GM18519 (cell line): ENCODE results near the gene SCN10A.

Experiments
- ATAC-seq: cut with Tn5 transposase; IDR thresholded peaks from one replicate; pipeline ENCODE4 v1.9.1; 2021; ENCODE audit warnings: mild to moderate bottlenecking, moderate library complexity; ENCODE audit not compliant: unreplicated experiment, low FRiP score

The SCN10A gene

DNA sequence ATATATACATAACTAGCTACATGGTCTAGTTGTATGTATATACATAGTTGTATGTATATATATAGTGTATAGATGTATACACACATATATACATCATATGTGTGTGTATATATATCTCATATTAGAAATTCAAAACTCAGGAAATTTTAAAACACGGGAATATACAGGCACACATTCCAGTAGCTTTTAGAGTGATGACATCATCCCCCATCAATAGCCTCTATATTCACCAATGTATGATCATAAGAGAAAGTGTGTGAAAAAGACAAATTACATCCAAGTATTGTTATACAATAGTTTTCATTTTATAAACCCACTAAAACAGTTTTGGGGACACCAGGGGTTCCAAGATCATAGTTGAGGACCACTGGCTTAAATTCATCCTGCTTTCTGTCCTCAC is 23.0 kb downstream of the SCN10A start:
- no peak for ATAC-seq

DNA sequence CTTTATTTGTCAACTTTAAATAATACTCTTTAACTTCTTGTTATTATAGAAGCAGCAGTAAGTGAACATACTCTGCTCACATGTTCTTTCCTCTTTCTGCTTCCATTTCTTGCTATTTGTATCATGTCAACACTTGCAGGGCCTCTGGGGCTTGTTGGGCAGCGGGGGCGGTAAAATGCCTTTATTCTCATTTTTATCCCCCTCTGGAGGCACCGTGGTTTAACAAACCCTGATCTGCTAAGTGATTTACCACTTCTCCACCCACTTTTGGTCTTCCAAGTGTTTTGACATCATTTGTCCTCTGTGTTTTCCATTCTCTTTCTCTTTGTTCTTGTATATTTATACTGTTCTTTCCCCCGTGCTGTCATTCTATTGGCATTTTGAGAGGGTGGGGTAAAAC is 33.9 kb downstream of the SCN10A start:
- no peak for ATAC-seq

DNA sequence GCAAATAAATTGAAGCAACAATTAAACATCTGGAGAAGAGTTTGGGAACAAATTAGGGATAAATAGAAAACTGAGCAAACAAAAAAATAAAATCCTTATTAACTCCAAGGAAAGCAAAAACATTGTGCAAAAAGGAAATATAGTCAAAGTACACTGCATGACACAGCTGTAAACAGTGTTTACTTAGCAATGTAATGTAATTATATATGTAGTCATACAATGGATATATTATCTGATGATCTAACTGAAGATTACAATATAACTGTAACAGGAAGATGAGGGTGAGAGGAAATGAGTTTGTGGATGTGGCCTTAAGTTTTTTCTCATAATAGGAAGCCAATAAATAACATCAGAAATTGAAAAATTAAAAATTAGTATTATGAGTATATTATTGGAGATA is 42.5 kb downstream of the SCN10A start:
- ATAC-seq = no peak

DNA sequence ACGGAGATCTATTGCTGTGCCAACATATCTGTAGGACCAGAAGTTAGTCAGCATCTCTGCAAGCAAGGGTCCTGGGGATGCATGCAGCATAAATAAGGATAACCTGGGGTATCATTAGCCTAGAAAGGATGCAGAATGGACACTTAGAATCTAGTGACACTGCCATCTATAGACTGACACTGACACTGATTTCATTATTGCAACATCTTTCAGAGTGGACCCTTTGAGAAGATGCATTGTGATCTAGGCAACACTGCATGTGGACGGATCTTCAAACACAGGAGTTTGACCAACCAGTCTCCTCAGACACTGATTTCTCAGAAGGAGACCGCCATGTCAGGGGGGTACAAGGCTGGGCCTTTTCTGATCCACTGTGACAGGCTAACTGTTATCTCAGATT is 52.4 kb downstream of the SCN10A start:
- ATAC-seq = no peak

DNA sequence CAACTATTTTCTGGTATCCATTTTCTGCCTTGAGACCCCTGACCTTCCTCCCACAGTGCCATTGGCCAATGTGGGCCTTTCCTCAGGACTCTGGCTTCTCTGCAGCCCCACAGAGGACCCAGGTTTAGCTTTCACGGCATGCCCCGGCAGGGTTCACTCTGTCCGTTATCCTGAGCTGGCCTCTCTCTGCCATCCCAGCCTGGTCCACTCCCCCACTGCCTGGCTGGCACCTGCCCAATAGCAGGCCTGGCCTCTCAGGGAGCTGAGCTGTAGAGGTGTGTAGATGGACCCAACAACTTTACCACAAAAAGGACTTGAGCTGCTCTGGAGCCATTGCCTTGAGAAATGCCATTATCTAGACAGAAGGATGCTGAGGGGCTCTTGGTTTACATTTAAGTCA is 57.5 kb downstream of the SCN10A start:
- ATAC-seq = no peak

DNA sequence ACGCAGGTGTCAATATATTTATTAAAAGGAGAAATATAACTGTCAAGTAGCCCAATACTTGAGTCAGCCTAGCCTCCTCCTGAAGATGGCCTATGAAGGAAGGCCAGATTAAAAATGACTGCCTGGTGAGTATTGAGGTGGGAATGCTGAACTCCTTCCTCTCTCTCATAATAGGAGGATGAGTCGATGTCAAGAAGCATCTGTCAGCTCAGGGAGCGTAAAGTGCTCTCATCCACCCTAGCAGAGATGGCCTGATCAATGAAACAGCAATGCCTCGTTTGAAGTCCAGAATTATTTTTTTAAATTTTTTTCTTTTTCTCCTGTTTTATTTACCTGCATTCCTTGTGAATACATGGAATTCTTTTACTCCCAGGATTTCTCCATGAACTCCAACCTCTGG is 58.3 kb downstream of the SCN10A start:
- ATAC-seq = no peak

DNA sequence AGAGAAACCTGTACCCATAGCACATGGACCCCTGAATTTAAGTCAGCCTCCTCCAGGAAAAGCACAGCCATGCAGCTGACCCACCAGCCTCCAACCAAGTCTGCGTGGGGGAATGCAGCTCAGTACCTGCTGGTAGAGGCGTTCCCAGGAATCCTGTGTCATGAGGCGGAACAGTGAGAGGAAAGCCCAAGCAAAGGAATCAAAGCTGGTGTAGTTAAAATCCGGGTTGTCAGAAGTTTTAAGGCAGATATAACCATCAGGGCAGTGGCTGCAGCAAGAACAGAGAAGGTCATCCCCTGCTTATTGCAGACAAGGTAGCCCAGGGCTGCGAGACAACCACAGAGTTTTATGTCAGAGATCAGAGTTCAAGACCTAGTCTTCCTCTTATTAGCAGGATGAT is 59.1 kb downstream of the SCN10A start:
- no peak for ATAC-seq

DNA sequence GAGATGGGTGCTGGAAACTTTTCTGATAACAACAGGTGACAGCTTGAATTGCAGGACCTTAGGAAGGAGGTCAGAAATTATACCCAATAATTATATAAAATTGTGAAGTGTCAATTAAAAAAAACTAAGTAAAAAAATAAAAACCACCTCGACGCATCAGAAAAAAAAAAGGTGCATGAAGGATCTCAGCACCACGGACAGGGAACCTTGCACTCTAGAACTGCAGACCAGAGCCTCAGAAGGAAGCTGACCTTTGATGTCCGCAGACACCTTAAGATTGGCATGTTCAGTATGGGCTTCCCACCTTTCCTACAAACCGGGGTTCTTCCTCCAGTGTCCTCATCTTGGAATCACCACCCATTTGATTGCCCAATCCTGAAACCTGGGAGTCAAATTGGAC is 60.9 kb downstream of the SCN10A start:
- ATAC-seq = no peak

DNA sequence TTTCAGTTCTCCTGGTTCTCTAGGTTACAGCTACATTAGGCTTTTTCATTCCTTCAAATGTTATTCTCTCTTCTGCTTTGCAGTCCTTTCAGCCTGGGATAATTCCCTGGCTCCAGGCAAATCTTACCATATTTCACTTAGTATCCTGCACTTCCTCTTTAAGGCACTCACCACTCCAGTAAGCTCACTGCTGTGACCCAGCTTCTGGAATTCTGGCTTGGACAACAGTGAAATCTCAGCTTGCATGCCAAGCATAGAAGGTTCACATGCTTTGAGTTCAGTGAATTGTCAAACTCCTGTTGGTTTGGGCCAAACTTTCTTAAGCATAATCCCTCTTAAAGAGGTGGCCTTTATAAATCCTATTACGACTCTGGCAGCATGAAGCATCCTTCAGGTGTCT is 69.4 kb downstream of the SCN10A start:
- ATAC-seq = no peak

DNA sequence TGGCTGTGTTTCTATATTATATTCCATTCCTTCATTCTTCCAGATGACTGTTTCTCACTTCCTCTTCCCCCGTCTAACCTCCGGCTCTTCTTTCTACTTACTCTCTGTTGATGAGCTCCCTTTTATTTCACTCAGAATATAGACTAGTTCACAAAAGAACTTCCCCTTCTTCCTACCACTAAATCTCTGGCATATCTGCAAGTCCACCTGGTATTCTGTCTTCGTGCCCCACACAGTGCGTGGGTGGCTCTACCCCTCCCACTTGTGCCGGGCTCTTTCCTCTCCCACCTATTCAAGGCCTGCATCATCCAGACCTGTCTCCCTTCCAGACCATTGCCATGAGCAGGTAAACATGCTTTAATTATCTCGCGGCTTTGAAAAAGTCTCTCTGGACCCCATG is 73.0 kb downstream of the SCN10A start:
- no peak for ATAC-seq

DNA sequence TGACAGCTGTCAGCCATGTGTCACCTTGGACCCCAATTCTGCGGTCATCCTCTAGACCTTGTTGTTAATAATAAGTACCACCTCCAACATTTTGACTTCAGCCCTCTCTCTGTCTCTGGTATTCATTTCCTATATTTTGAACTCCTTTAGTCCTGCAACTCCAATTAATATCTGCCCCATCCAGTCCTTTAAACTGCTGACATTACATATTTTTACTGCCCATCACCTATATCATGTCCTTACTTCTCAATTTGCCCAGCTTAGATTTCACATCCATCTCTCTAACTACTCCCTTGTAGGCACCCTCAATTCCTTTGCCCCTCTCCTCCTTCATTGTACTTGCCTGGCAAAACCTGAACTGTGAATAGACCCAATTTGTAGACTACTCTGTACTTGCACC is 73.5 kb downstream of the SCN10A start:
- no peak for ATAC-seq

DNA sequence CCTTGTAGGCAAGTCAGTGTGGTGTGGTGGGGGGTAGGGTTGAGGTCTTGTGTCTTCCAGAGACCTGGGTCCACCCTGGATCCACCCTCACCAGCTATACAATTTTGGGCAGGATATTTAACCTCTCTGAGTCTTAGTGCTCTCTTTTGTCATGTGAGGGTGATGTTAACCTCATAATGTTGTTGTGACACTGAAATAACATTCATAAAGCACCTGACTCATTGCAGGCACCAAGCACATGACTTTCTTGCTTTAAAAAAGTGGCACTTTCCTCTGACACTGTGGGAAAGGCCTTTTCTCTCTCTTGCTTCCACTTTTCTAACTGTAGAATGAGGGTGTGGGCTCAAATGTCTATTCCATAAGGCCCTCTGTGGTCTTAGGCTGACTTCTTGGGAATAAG is 75.5 kb downstream of the SCN10A start:
- no peak for ATAC-seq

DNA sequence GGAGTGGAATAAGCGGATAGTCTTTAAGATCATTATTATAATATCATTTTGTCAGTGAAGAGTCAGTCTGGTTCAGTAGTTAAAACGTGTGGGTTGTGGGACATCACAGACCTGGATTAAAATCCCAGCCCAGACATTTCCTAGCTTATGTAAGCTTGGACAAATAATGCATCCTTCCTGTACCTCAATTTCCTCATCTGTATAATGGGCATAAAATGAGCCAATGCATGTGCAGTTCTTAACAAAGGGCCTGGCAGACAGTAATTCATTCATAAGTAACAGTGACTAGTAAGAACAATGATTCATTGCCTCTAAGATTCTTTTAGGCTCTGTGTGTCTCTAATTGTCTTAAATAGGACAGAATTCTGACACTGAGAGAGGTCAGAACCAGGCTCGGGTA is 76.1 kb downstream of the SCN10A start:
- no peak for ATAC-seq

DNA sequence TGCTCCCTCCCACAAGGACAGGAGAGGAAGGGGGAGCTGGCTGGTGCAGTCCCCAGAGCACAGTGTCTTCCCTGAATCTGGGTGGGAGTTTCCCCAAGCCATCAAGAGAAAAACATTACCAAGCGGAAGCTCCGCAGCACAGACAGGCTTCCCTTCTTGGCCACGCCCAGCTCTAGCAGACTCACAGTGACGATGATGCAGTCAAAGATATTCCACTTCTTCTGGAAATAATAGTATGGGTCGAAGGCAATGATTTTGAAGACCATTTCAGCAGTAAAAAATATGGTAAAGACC is 76.7 kb downstream of the SCN10A start:
- no peak for ATAC-seq

DNA sequence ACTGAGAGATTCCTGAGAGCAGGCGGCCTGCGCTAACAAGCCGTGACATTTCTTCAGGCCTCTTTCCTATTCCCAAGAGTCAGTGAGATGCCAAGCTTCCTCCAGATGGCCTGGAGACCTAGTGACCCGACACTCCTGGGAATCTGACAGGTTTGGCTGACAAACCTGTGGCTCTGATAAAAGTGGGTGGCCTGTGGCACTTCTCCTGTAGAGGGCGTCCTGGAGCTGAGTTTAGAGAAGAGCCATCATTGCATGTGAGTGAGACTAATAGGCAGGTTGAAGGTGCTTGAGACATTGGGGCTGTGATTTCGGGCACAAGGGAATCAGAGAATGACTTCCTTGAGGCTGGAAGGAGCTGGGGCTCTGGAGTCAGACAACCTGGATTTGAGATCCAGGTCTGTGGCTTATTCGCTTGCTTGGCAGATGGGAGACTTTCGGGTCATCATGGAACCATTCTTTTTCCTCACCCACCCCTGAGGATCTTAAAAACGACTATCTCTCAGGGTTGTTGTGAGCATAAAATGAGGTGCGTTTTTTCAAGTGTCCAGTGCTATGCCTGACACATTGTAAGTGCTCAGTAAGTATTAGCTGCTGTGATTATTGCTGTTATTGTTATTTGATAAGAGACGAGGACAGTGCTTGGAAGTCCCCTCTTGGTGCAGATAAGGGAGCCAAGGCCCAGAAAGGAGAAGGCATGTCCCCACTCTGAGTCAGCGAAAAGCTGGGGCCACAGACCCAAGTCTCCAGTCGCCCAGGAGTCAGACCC is 77.2 kb downstream of the SCN10A start:
- ATAC-seq = no peak

DNA sequence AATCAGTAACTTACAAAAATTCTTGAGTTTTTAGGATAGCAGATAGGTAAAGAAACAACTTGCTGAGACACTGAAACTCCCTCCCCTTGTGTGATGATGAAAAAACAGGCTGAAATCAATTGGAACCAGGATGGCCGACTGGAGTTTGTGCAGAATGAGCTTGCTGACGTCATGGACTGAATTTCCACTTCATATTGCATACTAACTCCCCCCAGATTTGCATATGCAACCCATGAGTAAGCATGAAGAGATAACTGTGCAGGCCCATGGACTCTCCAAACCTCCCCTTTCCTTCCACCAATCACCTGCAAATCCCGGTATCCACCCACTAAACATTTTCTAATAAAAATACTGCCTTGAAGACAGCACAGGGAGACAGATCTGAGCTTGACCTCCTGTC is 84.5 kb downstream of the SCN10A start:
- ATAC-seq = no peak

DNA sequence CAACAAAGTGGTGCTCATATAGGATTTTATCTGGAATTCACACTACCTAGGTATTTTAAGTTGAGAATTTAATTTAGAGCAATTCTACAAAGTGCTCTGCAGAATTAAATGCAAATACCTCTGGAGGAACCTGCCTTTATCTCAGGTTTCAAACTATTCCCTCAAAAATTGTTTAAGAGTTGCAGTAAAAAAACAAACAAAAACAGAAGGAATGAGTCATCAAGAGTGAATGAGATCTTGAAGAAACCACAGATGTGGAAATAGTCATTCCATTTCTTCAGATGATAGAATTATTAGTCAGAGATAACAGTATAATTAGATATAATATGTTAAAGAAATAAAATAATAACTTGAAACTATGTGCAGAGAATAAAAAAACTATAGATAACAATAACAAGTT is 85.7 kb downstream of the SCN10A start:
- no peak for ATAC-seq

DNA sequence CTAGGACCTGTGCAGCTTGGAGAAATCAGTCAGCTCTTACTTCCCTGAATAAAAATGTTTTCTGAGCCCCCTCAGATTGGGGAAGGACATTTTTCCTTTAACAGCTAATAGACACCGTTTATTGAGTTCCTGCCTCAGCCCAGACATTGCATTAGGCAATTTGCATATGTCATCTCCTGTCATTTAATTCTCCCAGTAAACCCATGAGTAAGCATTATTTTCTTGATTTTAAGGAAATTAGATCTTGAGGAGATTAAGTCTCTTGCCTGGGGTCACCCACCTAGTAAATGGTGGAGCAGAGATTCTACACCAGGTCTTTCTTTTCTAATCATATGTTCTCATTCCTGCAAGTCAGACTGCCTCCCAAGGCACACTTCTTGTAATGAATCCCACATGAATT is 88.0 kb downstream of the SCN10A start:
- no peak for ATAC-seq

DNA sequence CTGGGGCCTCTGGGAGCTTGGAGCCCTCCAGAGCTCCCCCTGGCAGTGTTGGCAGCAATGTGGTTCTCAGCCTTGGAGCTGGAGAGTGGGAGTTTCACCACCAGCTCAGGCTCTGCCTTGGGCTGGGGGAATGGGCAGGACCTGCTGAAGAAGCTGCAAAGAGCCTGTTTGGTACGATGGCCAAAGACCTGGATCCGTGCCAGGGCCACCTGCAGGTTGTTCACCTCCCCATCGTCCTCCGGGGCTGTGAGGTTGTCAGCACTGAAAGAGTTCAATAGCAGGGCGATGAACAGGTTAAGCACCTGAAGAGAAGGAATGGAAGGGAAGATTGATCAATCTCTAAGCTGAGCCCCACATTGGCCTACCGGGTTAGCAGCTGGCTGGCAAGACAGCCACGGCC is 89.3 kb downstream of the SCN10A start:
- no peak for ATAC-seq

DNA sequence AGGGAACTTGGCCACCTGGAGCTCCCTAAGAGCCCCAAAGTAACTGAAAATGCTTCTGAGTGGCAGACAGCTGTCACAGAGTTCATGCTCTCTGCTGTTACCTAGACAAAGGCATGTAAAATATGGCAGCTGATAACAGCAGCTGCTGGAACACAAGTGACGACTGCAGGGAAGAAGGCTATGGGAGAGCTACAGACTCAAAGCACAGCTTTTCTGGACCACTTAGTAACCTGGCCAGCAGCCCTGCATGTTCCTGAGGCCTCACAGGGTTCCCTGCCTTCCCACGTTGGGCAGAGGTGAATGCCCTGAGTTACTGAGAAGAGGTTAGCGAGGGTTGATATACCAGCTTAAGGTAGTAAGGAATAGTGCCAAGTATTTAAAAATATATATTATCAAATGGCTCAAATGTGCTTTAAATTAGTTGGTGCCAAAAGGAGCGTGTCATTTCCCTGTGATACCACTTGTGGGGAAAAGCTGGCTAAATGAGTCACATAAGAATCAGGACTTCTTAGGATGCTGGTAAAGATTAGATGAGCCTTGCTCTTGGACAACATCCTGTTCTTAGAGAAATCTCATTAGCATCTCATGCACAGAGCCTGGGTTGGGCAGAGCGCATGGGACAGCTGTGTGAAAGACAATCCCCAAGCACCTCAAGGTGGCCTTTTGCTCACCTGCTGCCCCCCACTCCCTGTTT is 90.1 kb downstream of the SCN10A start:
- no peak for ATAC-seq

DNA sequence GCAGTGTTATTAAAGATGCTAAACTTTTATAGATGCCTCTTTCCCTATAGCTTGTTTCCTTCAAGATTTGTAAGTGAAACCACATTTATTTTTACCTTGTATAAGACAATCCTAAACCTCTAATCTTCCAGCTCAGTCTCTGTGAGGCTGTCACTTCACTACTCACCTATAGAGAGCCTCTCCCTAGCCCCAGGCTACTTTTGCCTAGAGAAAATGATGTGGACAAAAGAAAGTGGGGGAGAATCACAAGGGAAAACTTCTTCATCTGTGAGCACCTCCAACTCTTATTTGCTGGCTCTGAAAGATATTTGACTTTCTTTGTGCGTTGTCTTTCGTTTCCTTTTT is 91.7 kb downstream of the SCN10A start:
- ATAC-seq = no peak

DNA sequence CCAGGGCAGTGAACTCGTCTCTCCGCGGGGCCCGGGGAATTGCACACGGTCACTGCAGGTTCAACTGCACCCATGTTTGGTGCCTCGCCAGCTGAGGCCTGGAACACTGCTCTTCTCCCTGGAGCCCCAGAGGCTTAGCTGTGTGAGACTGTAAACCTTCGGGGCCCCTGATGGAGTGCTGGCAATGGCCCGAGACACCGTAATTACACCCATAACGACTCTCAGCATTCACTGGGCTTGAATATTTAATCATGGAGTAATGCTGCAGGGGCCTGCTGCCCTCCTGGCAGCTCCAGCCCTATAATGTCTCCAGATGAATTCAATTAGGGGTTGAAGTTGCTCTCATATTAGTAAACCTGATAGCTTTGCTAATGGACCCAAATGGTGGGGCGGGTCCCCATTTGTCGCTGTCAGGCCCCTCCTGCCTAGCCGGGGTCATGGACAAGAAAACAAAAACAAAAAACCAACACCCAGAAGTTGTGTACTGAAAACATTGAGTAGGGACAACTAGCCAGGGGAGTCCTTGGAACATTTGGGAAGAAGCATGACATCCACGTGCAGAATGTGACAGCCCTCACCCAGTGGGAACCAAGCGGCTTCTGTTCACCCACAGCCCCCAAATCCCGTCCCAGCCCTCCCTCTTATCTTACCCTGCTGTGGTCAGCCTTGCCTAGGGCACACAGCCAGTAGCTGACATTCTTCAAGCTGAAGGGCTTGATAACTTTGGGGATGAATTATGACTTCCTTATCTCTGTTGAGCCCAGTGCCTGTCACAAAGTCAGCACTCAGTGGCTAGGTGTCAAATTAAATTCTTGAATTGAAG is 92.2 kb downstream of the SCN10A start:
- no peak for ATAC-seq
